ENCODE measurements around the gene USP49.

Gene USP49

GRCh38 chr6:41747256-41748101 is 147.7 kb downstream of the USP49 start, which contains the start of gene PGC:
PGC (minus strand) TSS chr6:41747397; CDS start chr6:41747334, 63 bp downstream.
- H3K4me3 ChIP-seq (ENCODE audit: low read depth, low read length), result no peak within 1 kb of the TSS
- DNase-seq (ENCODE audit: low read depth), result no peak
- no peak for TF ChIP-seq MYC (IDR thresholded peaks at IDR 0.05; ENCODE audit: low read depth, low read length)
- TF ChIP-seq CTCF (IDR thresholded peaks at IDR 0.05; ENCODE audit: low read depth, low read length), result no peak
- TF ChIP-seq MAX (IDR thresholded peaks at IDR 0.05; ENCODE audit: low read depth, low read length), result no peak
- TF ChIP-seq POLR2A (IDR thresholded peaks at IDR 0.05; ENCODE audit: extremely low read depth, insufficient read length), result no peak

GRCh38 chr6:41746107-41746506 is 149.1 kb downstream of the USP49 start:
- DNase-seq (ENCODE audit: low read depth), result no peak
- H3K4me3 ChIP-seq (ENCODE audit: low read depth, low read length), result no peak overlapping the region
- TF ChIP-seq CTCF (IDR thresholded peaks at IDR 0.05; ENCODE audit: low read depth, low read length), result no peak
- no peak for TF ChIP-seq MYC (IDR thresholded peaks at IDR 0.05; ENCODE audit: low read depth, low read length)
- TF ChIP-seq POLR2A (IDR thresholded peaks at IDR 0.05; ENCODE audit: extremely low read depth, insufficient read length), result no peak
- no peak for TF ChIP-seq MAX (IDR thresholded peaks at IDR 0.05; ENCODE audit: low read depth, low read length)

- TF ChIP-seq CTCF (IDR thresholded peaks at IDR 0.05; ENCODE audit: low read depth, low read length) (no peak), MYC (IDR thresholded peaks at IDR 0.05; ENCODE audit: low read depth, low read length) (no peak), MAX (IDR thresholded peaks at IDR 0.05; ENCODE audit: low read depth, low read length) (no peak), POLR2A (IDR thresholded peaks at IDR 0.05; ENCODE audit: extremely low read depth, insufficient read length) (no peak)
Observed at GRCh38 chr6:41744236-41744787, 150.9 kb downstream of the USP49 start.

GRCh38 chr6:41743406-41744235 is 151.6 kb downstream of the USP49 start:
- TF ChIP-seq MAX (IDR thresholded peaks at IDR 0.05; ENCODE audit: low read depth, low read length), result no peak
- no peak for TF ChIP-seq POLR2A (IDR thresholded peaks at IDR 0.05; ENCODE audit: extremely low read depth, insufficient read length)
- TF ChIP-seq MYC (IDR thresholded peaks at IDR 0.05; ENCODE audit: low read depth, low read length), result no peak
- no peak for DNase-seq (ENCODE audit: low read depth)
- no peak overlapping the region for H3K4me3 ChIP-seq (ENCODE audit: low read depth, low read length)

More at GRCh38 chr6:41744236-41744787, 150.9 kb downstream of the USP49 start:
- no peak for DNase-seq (ENCODE audit: low read depth)
- no peak overlapping the region for H3K4me3 ChIP-seq (ENCODE audit: low read depth, low read length)

- no peak for DNase-seq (ENCODE audit: low read depth)
- H3K4me3 ChIP-seq (ENCODE audit: low read depth, low read length), result no peak overlapping the region
- no peak for TF ChIP-seq MYC (IDR thresholded peaks at IDR 0.05; ENCODE audit: low read depth, low read length)
- TF ChIP-seq MAX (IDR thresholded peaks at IDR 0.05; ENCODE audit: low read depth, low read length), result no peak
Observed at GRCh38 chr6:41741625-41742490, 153.3 kb downstream of the USP49 start.
